Measurements from ENCODE around the gene CISTR. TPM values are rescaled to one million over a fixed set of nuclear protein-coding genes. Genes with fewer than 3 reads are reported as not detected.
"Not testable (repeated sequence)": the region's sequence is repeated elsewhere in the genome, so short reads cannot be mapped to it uniquely, and the experiment has no call there.

CISTR gene
- total RNA-seq, 4 donors from 2014 or later = not detected

GRCh38 chr12:53725824-53726223, 26.0 kb downstream of the CISTR start:
- Histone ChIP-seq H3K27me3 (no peaks in the 10 kb centered on the region), H3K27ac (peak overlapping the region in 3 of 4 donors; percentile 38 to 93 (median 87)), H3K9me3 (no peaks in the 10 kb centered on the region), H3K4me1 (peaks cover 7 to 23% (median 19%) of the 10 kb centered on the region in 3 donors), H3K4me3 (peak overlapping the region in 3 of 4 donors; percentile 73 to 90 (median 87)), H3K36me3 (peaks cover 14 to 42% (median 28%) of the 10 kb centered on the region in 3 donors)
- intact Hi-C loops (cut with DNase I) = no loop called here
- DNase-seq = no peak
- TF ChIP-seq POLR2A (IDR thresholded peaks at IDR 0.05) = no peak
- no peak for TF ChIP-seq CTCF (IDR thresholded peaks at IDR 0.05)
- 5 to 13% methylated on average over 4 of the region's 4 CpGs for WGBS, 2 donors

GRCh38 chr12:53722450-53723041, 29.2 kb downstream of the CISTR start:
- H3K27me3 ChIP-seq = no peaks in the 10 kb centered on the region
- 71 to 80% methylated on average over 1 to 3 of the region's 3 CpGs for WGBS, 2 donors
- H3K27ac ChIP-seq = no peak overlapping the region
- H3K9me3 ChIP-seq = no peaks in the 10 kb centered on the region
- H3K4me1 ChIP-seq = peaks cover 7 to 17% (median 15%) of the 10 kb centered on the region in 3 donors
- DNase-seq = no peak
- H3K36me3 ChIP-seq = peaks cover 14 to 75% (median 33%) of the 10 kb centered on the region in 3 donors
- TF ChIP-seq POLR2A (IDR thresholded peaks at IDR 0.05) (no peak), CTCF (IDR thresholded peaks at IDR 0.05) (no peak)
- no peak overlapping the region for H3K4me3 ChIP-seq
- intact Hi-C loops (cut with DNase I) = no loop called here

GRCh38 chr12:53720946-53721345, 30.8 kb downstream of the CISTR start:
- H3K36me3 ChIP-seq = peaks cover 16 to 91% (median 36%) of the 10 kb centered on the region in 3 donors
- TF ChIP-seq POLR2A (IDR thresholded peaks at IDR 0.05) (no peak), CTCF (IDR thresholded peaks at IDR 0.05) (no peak)
- no peaks in the 10 kb centered on the region for H3K27me3 ChIP-seq
- no peak overlapping the region for H3K4me3 ChIP-seq
- peaks cover 5 to 8% (median 8%) of the 10 kb centered on the region in 3 donors for H3K4me1 ChIP-seq
- no peak overlapping the region for H3K27ac ChIP-seq
- no peak for DNase-seq
- intact Hi-C loops (cut with DNase I) = no loop called here
- WGBS, 2 donors = 83 to 87% methylated on average over 1 of the region's 1 CpG
- no peaks in the 10 kb centered on the region for H3K9me3 ChIP-seq

- Histone ChIP-seq H3K4me1 (no peaks in the 10 kb centered on the region), H3K4me3 (no peak overlapping the region), H3K36me3 (peaks cover 27 to 100% (median 46%) of the 10 kb centered on the region in 3 donors), H3K27me3 (no peaks in the 10 kb centered on the region), H3K27ac (no peak overlapping the region), H3K9me3 (no peaks in the 10 kb centered on the region)
- no peak for DNase-seq
- intact Hi-C loops (cut with DNase I) = no loop called here
- TF ChIP-seq CTCF (IDR thresholded peaks at IDR 0.05) (no peak), POLR2A (IDR thresholded peaks at IDR 0.05) (no peak)
- WGBS, 2 donors = 75 to 79% methylated on average over 1 to 2 of the region's 2 CpGs
These were observed 32.1 kb downstream of the CISTR start for GRCh38 chr12:53719649-53720048.

- 86 to 87% methylated on average over 4 to 6 of the region's 6 CpGs for WGBS, 2 donors
- intact Hi-C loops (cut with DNase I); DNase-seq; H3K9me3 ChIP-seq; H3K4me3 ChIP-seq; H3K27ac ChIP-seq; H3K4me1 ChIP-seq; H3K27me3 ChIP-seq: not testable (repeated sequence)
- H3K36me3 ChIP-seq = peaks cover 34 to 100% (median 49%) of the 10 kb centered on the region in 3 donors
These were observed 33.2 kb downstream of the CISTR start for GRCh38 chr12:53718567-53718966.
